Measurements from ENCODE around the gene SLC24A4. TPM values are rescaled to one million over a fixed set of nuclear protein-coding genes. Genes with fewer than 3 reads are reported as not detected.

Gene SLC24A4
- total RNA-seq, 1 donor from 2014 or later = 1.6 TPM

DNA sequence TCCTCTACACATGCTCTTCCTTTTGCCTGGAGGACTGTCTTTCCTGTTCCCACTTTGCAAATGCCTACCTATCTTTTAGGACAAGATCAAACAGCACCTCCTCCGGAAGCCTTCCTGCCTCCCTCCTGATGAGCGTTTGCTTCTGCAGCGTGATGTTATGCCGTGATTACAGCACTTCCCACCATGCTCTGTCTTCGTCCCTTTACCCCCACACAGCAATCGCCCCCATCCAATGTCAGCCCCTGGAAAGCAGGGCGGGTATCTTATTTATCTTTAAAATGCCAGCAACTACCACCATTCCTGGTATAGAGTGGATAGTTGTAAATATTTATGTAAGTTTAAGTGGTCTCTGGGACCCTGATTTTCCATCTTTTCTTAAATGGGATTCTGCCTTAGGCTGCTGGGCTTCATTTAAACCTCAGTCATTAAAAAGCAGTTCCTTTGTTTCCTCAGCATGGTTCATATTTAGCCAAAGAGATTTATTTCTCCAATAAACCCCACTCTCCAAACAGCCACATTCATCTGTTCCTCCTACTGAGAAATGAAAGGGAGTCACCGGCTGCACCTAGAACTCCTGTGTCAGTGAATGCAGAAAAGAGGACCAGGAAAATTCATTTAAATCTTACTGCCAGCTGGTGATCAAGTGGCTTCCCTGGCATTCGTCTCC lies 33.8 kb upstream of the SLC24A4 start:
- Histone ChIP-seq H3K4me1 (ENCODE audit: control insufficient read depth in 3 of 3, insufficient read depth in 3 of 3, low read length in 3 of 3) (no peaks in the 10 kb centered on the region), H3K4me3 (ENCODE audit: low read length in 3 of 3) (no peak overlapping the region), H3K9ac (ENCODE audit: low read depth in 1 of 3, low read length in 3 of 3) (no peak overlapping the region), H3K27me3 (ENCODE audit: control insufficient read depth in 3 of 3, insufficient read depth in 3 of 3, low read length in 3 of 3) (peaks cover 0 to 12% (median 0%) of the 10 kb centered on the region in 3 donors), H3K27ac (ENCODE audit: low read depth, low read length) (no peak overlapping the region), H3K36me3 (ENCODE audit: control insufficient read depth in 3 of 3, insufficient read depth in 3 of 3, low read length in 3 of 3) (no peaks in the 10 kb centered on the region), H3K9me3 (ENCODE audit: control insufficient read depth in 3 of 3, low read length in 3 of 3) (peaks cover 0 to 3% (median 0%) of the 10 kb centered on the region in 3 donors)

DNA sequence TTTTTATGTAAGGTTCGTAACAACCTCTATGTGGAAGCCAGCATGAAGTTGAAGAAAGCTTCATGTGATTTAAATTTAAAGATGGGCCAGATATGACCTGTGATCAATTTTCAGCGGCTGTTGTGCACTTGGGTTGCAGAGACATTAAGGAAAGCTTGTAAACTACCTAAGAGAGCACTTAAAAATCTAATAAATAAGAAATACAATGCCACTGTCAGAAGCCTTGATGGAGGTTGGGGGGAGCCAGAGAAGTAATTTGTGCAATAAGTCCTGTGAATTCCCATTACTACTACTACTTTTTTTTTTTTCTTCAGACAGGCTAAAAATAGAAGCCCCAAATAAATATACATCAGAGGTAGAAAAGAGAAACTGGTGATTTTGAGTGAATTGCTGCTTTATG lies 30.3 kb upstream of the SLC24A4 start:
- Histone ChIP-seq H3K4me1 (ENCODE audit: control insufficient read depth in 3 of 3, insufficient read depth in 3 of 3, low read length in 3 of 3) (no peaks in the 10 kb centered on the region), H3K9ac (ENCODE audit: low read depth in 1 of 3, low read length in 3 of 3) (no peak overlapping the region), H3K4me3 (ENCODE audit: low read length in 3 of 3) (no peak overlapping the region), H3K9me3 (ENCODE audit: control insufficient read depth in 3 of 3, low read length in 3 of 3) (peaks cover 0 to 3% (median 0%) of the 10 kb centered on the region in 3 donors), H3K27me3 (ENCODE audit: control insufficient read depth in 3 of 3, insufficient read depth in 3 of 3, low read length in 3 of 3) (peaks cover 0 to 12% (median 0%) of the 10 kb centered on the region in 3 donors), H3K36me3 (ENCODE audit: control insufficient read depth in 3 of 3, insufficient read depth in 3 of 3, low read length in 3 of 3) (no peaks in the 10 kb centered on the region), H3K27ac (ENCODE audit: low read depth, low read length) (no peak overlapping the region)

GRCh38 chr14:92294506-92294905 lies 28.5 kb upstream of the SLC24A4 start:
- H3K27me3 ChIP-seq (ENCODE audit: control insufficient read depth in 3 of 3, insufficient read depth in 3 of 3, low read length in 3 of 3) = peaks cover 2 to 9% (median 4%) of the 10 kb centered on the region in 3 donors
- no peaks in the 10 kb centered on the region for H3K36me3 ChIP-seq (ENCODE audit: control insufficient read depth in 3 of 3, insufficient read depth in 3 of 3, low read length in 3 of 3)
- peaks cover 0 to 3% (median 0%) of the 10 kb centered on the region in 3 donors for H3K9me3 ChIP-seq (ENCODE audit: control insufficient read depth in 3 of 3, low read length in 3 of 3)
- H3K4me1 ChIP-seq (ENCODE audit: control insufficient read depth in 3 of 3, insufficient read depth in 3 of 3, low read length in 3 of 3) = no peaks in the 10 kb centered on the region
- no peak overlapping the region for H3K9ac ChIP-seq (ENCODE audit: low read depth in 1 of 3, low read length in 3 of 3)
- H3K27ac ChIP-seq (ENCODE audit: low read depth, low read length) = no peak overlapping the region
- no peak overlapping the region for H3K4me3 ChIP-seq (ENCODE audit: low read length in 3 of 3)

- Histone ChIP-seq H3K9ac (ENCODE audit: low read depth in 1 of 3, low read length in 3 of 3) (no peak overlapping the region), H3K36me3 (ENCODE audit: control insufficient read depth in 3 of 3, insufficient read depth in 3 of 3, low read length in 3 of 3) (no peaks in the 10 kb centered on the region), H3K4me1 (ENCODE audit: control insufficient read depth in 3 of 3, insufficient read depth in 3 of 3, low read length in 3 of 3) (peaks cover 0 to 6% (median 0%) of the 10 kb centered on the region in 3 donors), H3K9me3 (ENCODE audit: control insufficient read depth in 3 of 3, low read length in 3 of 3) (no peaks in the 10 kb centered on the region), H3K27me3 (ENCODE audit: control insufficient read depth in 3 of 3, insufficient read depth in 3 of 3, low read length in 3 of 3) (peaks cover 2 to 11% (median 4%) of the 10 kb centered on the region in 3 donors), H3K27ac (ENCODE audit: low read depth, low read length) (no peak overlapping the region), H3K4me3 (ENCODE audit: low read length in 3 of 3) (no peak overlapping the region)
Measured at GRCh38 chr14:92297818-92298595, 25.0 kb upstream of the SLC24A4 start.

DNA sequence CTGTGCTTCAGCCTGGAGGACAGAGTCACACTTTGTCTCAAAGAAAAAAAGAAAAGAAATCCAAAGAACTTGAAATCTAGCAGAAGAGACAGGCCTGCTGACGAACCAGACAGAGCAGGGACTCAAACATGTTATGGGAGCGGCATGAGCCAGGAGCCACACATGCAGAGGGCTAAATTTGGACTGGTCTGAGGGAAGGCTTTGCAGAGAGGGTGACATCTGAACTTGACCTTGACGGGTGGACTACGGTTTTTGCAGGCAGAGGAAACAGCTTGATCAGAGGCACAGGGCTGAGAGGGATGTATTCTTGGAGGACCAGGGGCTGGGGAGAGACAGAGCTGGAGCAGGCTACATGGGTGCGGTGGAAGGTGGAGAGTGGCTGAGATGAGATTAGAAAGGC lies 20.5 kb upstream of the SLC24A4 start:
- Histone ChIP-seq H3K9me3 (ENCODE audit: control insufficient read depth in 3 of 3, low read length in 3 of 3) (no peaks in the 10 kb centered on the region), H3K4me3 (ENCODE audit: low read length in 3 of 3) (no peak overlapping the region), H3K27me3 (ENCODE audit: control insufficient read depth in 3 of 3, insufficient read depth in 3 of 3, low read length in 3 of 3) (peaks cover 2 to 11% (median 4%) of the 10 kb centered on the region in 3 donors), H3K9ac (ENCODE audit: low read depth in 1 of 3, low read length in 3 of 3) (no peak overlapping the region), H3K36me3 (ENCODE audit: control insufficient read depth in 3 of 3, insufficient read depth in 3 of 3, low read length in 3 of 3) (no peaks in the 10 kb centered on the region), H3K27ac (ENCODE audit: low read depth, low read length) (no peak overlapping the region), H3K4me1 (ENCODE audit: control insufficient read depth in 3 of 3, insufficient read depth in 3 of 3, low read length in 3 of 3) (peaks cover 0 to 6% (median 0%) of the 10 kb centered on the region in 3 donors)

- no peak overlapping the region for H3K9ac ChIP-seq (ENCODE audit: low read depth in 1 of 3, low read length in 3 of 3)
- no peaks in the 10 kb centered on the region for H3K9me3 ChIP-seq (ENCODE audit: control insufficient read depth in 3 of 3, low read length in 3 of 3)
- peaks cover 0 to 5% (median 0%) of the 10 kb centered on the region in 3 donors for H3K4me1 ChIP-seq (ENCODE audit: control insufficient read depth in 3 of 3, insufficient read depth in 3 of 3, low read length in 3 of 3)
- no peaks in the 10 kb centered on the region for H3K36me3 ChIP-seq (ENCODE audit: control insufficient read depth in 3 of 3, insufficient read depth in 3 of 3, low read length in 3 of 3)
- H3K4me3 ChIP-seq (ENCODE audit: low read length in 3 of 3) = no peak overlapping the region
- no peak overlapping the region for H3K27ac ChIP-seq (ENCODE audit: low read depth, low read length)
- H3K27me3 ChIP-seq (ENCODE audit: control insufficient read depth in 3 of 3, insufficient read depth in 3 of 3, low read length in 3 of 3) = peaks cover 0 to 3% (median 0%) of the 10 kb centered on the region in 3 donors
Measured at GRCh38 chr14:92308716-92309115, 14.2 kb upstream of the SLC24A4 start.

GRCh38 chr14:92309968-92310530 lies 12.9 kb upstream of the SLC24A4 start:
- Histone ChIP-seq H3K27me3 (ENCODE audit: control insufficient read depth in 3 of 3, insufficient read depth in 3 of 3, low read length in 3 of 3) (peaks cover 0 to 3% (median 0%) of the 10 kb centered on the region in 3 donors), H3K27ac (ENCODE audit: low read depth, low read length) (no peak overlapping the region), H3K9ac (ENCODE audit: low read depth in 1 of 3, low read length in 3 of 3) (no peak overlapping the region), H3K36me3 (ENCODE audit: control insufficient read depth in 3 of 3, insufficient read depth in 3 of 3, low read length in 3 of 3) (no peaks in the 10 kb centered on the region), H3K4me3 (ENCODE audit: low read length in 3 of 3) (no peak overlapping the region), H3K4me1 (ENCODE audit: control insufficient read depth in 3 of 3, insufficient read depth in 3 of 3, low read length in 3 of 3) (peaks cover under 1 to 8% (median 5%) of the 10 kb centered on the region in 3 donors), H3K9me3 (ENCODE audit: control insufficient read depth in 3 of 3, low read length in 3 of 3) (no peaks in the 10 kb centered on the region)

DNA sequence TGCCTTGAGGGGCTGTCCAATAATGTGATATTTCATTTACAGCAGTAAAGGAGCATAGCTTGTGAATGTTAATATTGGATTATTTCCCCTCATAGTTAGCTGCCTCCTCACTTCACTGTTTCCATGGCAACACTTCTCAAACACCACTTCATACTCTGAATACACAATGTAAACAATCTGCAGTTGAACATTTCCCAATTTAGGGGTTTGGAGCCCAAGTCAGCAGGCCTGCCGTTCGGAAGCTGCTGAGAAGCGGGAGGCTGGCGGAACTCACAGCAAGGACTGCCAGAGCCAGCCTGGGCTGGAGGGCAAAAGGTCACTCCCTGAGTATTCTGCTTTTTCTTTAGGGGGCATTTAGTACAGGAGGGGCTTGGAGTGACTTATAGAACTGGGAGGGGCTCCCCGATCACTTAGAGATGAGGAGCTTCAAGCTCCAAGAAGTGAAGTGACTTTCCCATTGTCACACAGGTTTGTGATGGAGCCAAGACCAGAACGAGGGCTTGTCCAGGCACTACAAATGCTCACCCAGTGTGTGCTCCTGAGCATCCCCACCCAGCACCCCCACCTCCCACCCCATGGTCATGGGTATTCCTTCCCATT lies 12.1 kb upstream of the SLC24A4 start:
- H3K27me3 ChIP-seq (ENCODE audit: control insufficient read depth in 3 of 3, insufficient read depth in 3 of 3, low read length in 3 of 3) = peaks cover 0 to 3% (median 0%) of the 10 kb centered on the region in 3 donors
- H3K9me3 ChIP-seq (ENCODE audit: control insufficient read depth in 3 of 3, low read length in 3 of 3) = no peaks in the 10 kb centered on the region
- H3K9ac ChIP-seq (ENCODE audit: low read depth in 1 of 3, low read length in 3 of 3) = no peak overlapping the region
- no peaks in the 10 kb centered on the region for H3K36me3 ChIP-seq (ENCODE audit: control insufficient read depth in 3 of 3, insufficient read depth in 3 of 3, low read length in 3 of 3)
- H3K4me1 ChIP-seq (ENCODE audit: control insufficient read depth in 3 of 3, insufficient read depth in 3 of 3, low read length in 3 of 3) = peaks cover 4 to 12% (median 12%) of the 10 kb centered on the region in 3 donors
- H3K27ac ChIP-seq (ENCODE audit: low read depth, low read length) = no peak overlapping the region
- no peak overlapping the region for H3K4me3 ChIP-seq (ENCODE audit: low read length in 3 of 3)

DNA sequence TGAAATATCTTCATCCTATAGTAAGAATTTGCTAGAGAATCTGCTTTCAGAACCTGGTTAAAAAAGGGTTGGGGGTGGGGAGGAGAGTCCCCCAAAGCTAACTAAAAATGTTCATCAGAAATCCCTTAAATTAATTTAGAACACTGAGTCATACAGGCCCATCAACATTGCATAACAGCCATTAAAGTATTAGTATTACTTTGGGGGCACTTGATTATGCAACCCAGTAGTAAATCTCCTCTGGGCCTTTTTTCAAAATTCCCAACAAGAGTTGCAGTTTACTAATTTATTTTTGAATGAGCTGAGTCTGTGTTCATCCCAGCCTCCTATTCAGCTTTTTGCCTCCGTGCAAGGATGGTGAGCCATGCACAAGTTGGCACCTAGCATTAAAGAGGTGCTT lies 8.8 kb upstream of the SLC24A4 start:
- H3K36me3 ChIP-seq (ENCODE audit: control insufficient read depth in 3 of 3, insufficient read depth in 3 of 3, low read length in 3 of 3) = no peaks in the 10 kb centered on the region
- H3K9ac ChIP-seq (ENCODE audit: low read depth in 1 of 3, low read length in 3 of 3) = no peak overlapping the region
- peaks cover 4 to 12% (median 7%) of the 10 kb centered on the region in 3 donors for H3K4me1 ChIP-seq (ENCODE audit: control insufficient read depth in 3 of 3, insufficient read depth in 3 of 3, low read length in 3 of 3)
- H3K27ac ChIP-seq (ENCODE audit: low read depth, low read length) = no peak overlapping the region
- H3K9me3 ChIP-seq (ENCODE audit: control insufficient read depth in 3 of 3, low read length in 3 of 3) = no peaks in the 10 kb centered on the region
- no peaks in the 10 kb centered on the region for H3K27me3 ChIP-seq (ENCODE audit: control insufficient read depth in 3 of 3, insufficient read depth in 3 of 3, low read length in 3 of 3)
- no peak overlapping the region for H3K4me3 ChIP-seq (ENCODE audit: low read length in 3 of 3)
